Measurements from ENCODE around the gene IFT57. TPM values are rescaled to one million over a fixed set of nuclear protein-coding genes. Genes with fewer than 3 reads are reported as not detected.
A peak's percentile ranks its signal among the peaks of the same experiment; 100 is the strongest.

The IFT57 gene
- total and polyA plus RNA-seq, 9 of the 15 experiments (the other 6 are each of a cell fraction or from before 2014, with no cell fraction given) = 1.5 to 20.1 (median 9.9) TPM

GRCh38 chr3:108124337-108125152 is 97.7 kb downstream of the IFT57 start (continued):
- TF ChIP-seq ZNF57 (CRISPR knock-in tag; IDR thresholded peaks at IDR 0.05) (no peak), DIDO1 (tag; IDR thresholded peaks at IDR 0.05; ENCODE audit: low read depth) (no peak), SP2 (IDR thresholded peaks at IDR 0.05; ENCODE audit: extremely low read depth, low read depth, low read length, poor library complexity, severe bottlenecking) (no peak), ZNF695 (CRISPR knock-in tag; IDR thresholded peaks at IDR 0.05) (no peak), MYBL2 (IDR thresholded peaks at IDR 0.05; ENCODE audit: low read depth) (no peak), MYBL2 (CRISPR knock-in tag; IDR thresholded peaks at IDR 0.05; ENCODE audit: borderline replicate concordance) (no peak), NFE2L1 (tag; IDR thresholded peaks at IDR 0.05; ENCODE audit: borderline replicate concordance, low read depth) (no peak), AFF1 (IDR thresholded peaks at IDR 0.05; ENCODE audit: low read depth in 1 of 2, partially characterized antibody in 2 of 2) (no peak), ZNF77 (CRISPR knock-in tag; IDR thresholded peaks at IDR 0.05) (no peak), FUS (optimal IDR thresholded peaks at IDR 0.05; ENCODE audit: low read depth, low read length) (no peak), ZNF785 (CRISPR knock-in tag; IDR thresholded peaks at IDR 0.05) (no peak), RUNX1 (IDR thresholded peaks at IDR 0.05; ENCODE audit: low read depth) (no peak), RCOR1 (IDR thresholded peaks at IDR 0.05; ENCODE audit: borderline replicate concordance in 1 of 2, low read depth in 2 of 2, low read length in 2 of 2) (0 out of 4 replicates have a peak, but pooled peaks of 1 of the 2 experiments have one; percentile 17), ZNF644 (tag; IDR thresholded peaks at IDR 0.05; ENCODE audit: low read depth) (peak; percentile 86), ERF (CRISPR knock-in tag; IDR thresholded peaks at IDR 0.05) (no peak), ZNF197 (CRISPR knock-in tag; IDR thresholded peaks at IDR 0.05; ENCODE audit: low read depth) (0 out of 2 replicates have a peak, but pooled peaks have one; percentile 32), IRF1 (CRISPR knock-in tag; IDR thresholded peaks at IDR 0.05; ENCODE audit: borderline replicate concordance) (no peak), SOX6 (IDR thresholded peaks at IDR 0.05) (peak; percentile 44), SAP30 (IDR thresholded peaks at IDR 0.05; ENCODE audit: borderline replicate concordance, insufficient read depth, low read depth, low read length, poor library complexity, severe bottlenecking) (no peak), MIER1 (IDR thresholded peaks at IDR 0.05; ENCODE audit: low read depth) (no peak), JUNB (CRISPR knock-in tag; conservative IDR thresholded peaks at IDR 0.05) (no peak), PURB (CRISPR knock-in tag; IDR thresholded peaks at IDR 0.05; ENCODE audit: low read depth) (no peak), STAG1 (CRISPR knock-in tag; IDR thresholded peaks at IDR 0.05; ENCODE audit: borderline replicate concordance) (no peak), RHOXF2B (CRISPR knock-in tag; conservative IDR thresholded peaks at IDR 0.05) (no peak), LCOR (CRISPR knock-in tag; IDR thresholded peaks at IDR 0.05) (no peak)
